ENCODE results near the gene SASH1.

The SASH1 gene

DNA sequence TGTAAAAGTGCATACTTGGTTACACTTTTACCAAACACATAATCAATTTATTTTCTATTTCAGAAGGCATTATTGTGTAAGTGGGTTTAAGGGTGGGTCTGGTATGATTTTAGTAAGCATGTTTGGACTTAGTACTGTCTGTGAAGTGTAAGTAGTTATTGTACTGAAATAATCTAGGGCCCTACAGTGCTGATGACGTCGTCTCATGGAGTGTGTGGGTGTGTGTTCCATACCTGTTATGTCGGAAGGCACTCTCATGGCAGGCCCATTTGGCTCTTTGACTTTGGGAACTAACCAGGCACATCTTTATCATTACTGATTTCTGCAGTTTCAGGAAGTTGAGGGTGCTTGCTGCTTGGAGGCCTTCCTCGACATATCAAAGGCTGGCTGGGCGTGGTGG, 155.1 kb downstream of the SASH1 start:
- Histone ChIP-seq H3K27ac (ENCODE audit: low read depth, low read length) (no peak overlapping the region), H3K4me2 (ENCODE audit: low read depth, low read length, poor library complexity, severe bottlenecking) (no peak overlapping the region), H2AFZ (ENCODE audit: low read depth, low read length, severe bottlenecking) (no peak overlapping the region), H3K36me3 (ENCODE audit: low read length) (no peaks in the 10 kb centered on the region), H3K9me3 (ENCODE audit: insufficient read depth, low read length) (no peaks in the 10 kb centered on the region), H3K27me3 (ENCODE audit: low read length) (no peaks in the 10 kb centered on the region), H3K9ac (ENCODE audit: low read length) (no peak overlapping the region), H3K9me2 (replicated peaks; ENCODE audit: insufficient read depth, low read length) (no peaks in the 10 kb centered on the region), H3K4me3 (ENCODE audit: insufficient read depth, low read length, poor library complexity, severe bottlenecking) (no peak overlapping the region), H4K20me1 (ENCODE audit: low read depth, low read length) (no peaks in the 10 kb centered on the region), H3F3A (ENCODE audit: insufficient read depth) (no peaks in the 10 kb centered on the region), H3K79me2 (ENCODE audit: insufficient read depth, low read length) (no peaks in the 10 kb centered on the region)
- TF ChIP-seq, protein P1, sequence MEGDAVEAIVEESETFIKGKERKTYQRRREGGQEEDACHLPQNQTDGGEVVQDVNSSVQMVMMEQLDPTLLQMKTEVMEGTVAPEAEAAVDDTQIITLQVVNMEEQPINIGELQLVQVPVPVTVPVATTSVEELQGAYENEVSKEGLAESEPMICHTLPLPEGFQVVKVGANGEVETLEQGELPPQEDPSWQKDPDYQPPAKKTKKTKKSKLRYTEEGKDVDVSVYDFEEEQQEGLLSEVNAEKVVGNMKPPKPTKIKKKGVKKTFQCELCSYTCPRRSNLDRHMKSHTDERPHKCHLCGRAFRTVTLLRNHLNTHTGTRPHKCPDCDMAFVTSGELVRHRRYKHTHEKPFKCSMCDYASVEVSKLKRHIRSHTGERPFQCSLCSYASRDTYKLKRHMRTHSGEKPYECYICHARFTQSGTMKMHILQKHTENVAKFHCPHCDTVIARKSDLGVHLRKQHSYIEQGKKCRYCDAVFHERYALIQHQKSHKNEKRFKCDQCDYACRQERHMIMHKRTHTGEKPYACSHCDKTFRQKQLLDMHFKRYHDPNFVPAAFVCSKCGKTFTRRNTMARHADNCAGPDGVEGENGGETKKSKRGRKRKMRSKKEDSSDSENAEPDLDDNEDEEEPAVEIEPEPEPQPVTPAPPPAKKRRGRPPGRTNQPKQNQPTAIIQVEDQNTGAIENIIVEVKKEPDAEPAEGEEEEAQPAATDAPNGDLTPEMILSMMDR (IDR thresholded peaks at IDR 0.05; ENCODE audit: insufficient read depth, low read length, poor library complexity, severe bottlenecking): no peak
- TF ChIP-seq EZH2phosphoT487 (conservative IDR thresholded peaks at IDR 0.05; ENCODE audit: low read length): no peak

DNA sequence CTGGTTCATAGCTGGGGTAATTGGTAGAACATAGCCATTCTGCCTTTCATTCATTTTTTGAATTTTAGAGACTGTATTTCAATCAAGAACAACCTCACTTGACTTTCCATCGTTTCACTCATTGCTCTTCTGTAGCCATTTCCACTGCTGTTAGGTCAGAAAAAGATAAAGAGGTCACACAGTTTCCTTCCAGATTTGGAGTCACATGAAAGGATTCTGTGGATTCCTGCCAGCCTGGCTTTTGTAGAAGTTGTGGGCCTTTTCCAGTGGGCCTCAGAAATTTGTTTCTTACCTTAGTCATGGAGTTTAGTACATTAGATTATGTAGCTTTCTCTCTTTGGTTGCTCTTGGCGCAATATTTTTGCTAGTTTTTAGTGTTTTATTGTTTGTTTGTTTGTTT, 157.8 kb downstream of the SASH1 start:
- Histone ChIP-seq H3K4me2 (ENCODE audit: low read depth, low read length, poor library complexity, severe bottlenecking) (no peak overlapping the region), H3K9me2 (replicated peaks; ENCODE audit: insufficient read depth, low read length) (no peaks in the 10 kb centered on the region), H3K36me3 (ENCODE audit: low read length) (no peaks in the 10 kb centered on the region), H3K4me3 (ENCODE audit: insufficient read depth, low read length, poor library complexity, severe bottlenecking) (no peak overlapping the region), H4K20me1 (ENCODE audit: low read depth, low read length) (no peaks in the 10 kb centered on the region), H2AFZ (ENCODE audit: low read depth, low read length, severe bottlenecking) (no peak overlapping the region), H3K9ac (ENCODE audit: low read length) (no peak overlapping the region), H3F3A (ENCODE audit: insufficient read depth) (no peaks in the 10 kb centered on the region), H3K79me2 (ENCODE audit: insufficient read depth, low read length) (no peaks in the 10 kb centered on the region), H3K9me3 (ENCODE audit: insufficient read depth, low read length) (no peaks in the 10 kb centered on the region), H3K27ac (ENCODE audit: low read depth, low read length) (no peak overlapping the region), H3K27me3 (ENCODE audit: low read length) (no peaks in the 10 kb centered on the region)
- TF ChIP-seq EZH2phosphoT487 (conservative IDR thresholded peaks at IDR 0.05; ENCODE audit: low read length): no peak
- TF ChIP-seq, protein P1 (IDR thresholded peaks at IDR 0.05; ENCODE audit: insufficient read depth, low read length, poor library complexity, severe bottlenecking): no peak

DNA sequence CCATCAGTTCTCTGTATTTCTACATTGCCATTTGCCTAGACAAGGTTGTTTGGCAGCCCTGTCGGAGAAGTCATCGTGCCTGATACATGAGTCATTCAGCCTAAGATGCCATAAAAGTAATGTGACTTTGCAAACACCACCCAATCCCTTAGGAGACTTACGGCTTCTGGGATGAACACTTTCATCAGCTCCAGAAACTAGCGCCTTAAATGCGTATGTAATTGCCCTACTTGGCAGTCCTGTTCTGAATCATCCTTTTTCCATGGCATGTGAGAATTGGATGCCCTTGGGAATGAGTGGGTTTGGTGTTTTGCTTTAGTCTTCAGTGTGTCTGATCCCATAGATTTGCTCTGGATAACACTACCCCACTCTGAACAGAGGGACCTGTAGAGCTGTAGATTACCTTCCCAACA, 158.5 kb downstream of the SASH1 start:
- no peak overlapping the region for H3K27ac ChIP-seq (ENCODE audit: low read depth, low read length)
- no peak overlapping the region for H2AFZ ChIP-seq (ENCODE audit: low read depth, low read length, severe bottlenecking)
- no peaks in the 10 kb centered on the region for H3K36me3 ChIP-seq (ENCODE audit: low read length)
- H3K79me2 ChIP-seq (ENCODE audit: insufficient read depth, low read length): no peaks in the 10 kb centered on the region
- no peaks in the 10 kb centered on the region for H4K20me1 ChIP-seq (ENCODE audit: low read depth, low read length)
- H3F3A ChIP-seq (ENCODE audit: insufficient read depth): no peaks in the 10 kb centered on the region
- H3K27me3 ChIP-seq (ENCODE audit: low read length): no peaks in the 10 kb centered on the region
- no peak overlapping the region for H3K4me2 ChIP-seq (ENCODE audit: low read depth, low read length, poor library complexity, severe bottlenecking)
- no peaks in the 10 kb centered on the region for H3K9me3 ChIP-seq (ENCODE audit: insufficient read depth, low read length)
- no peak overlapping the region for H3K9ac ChIP-seq (ENCODE audit: low read length)
- TF ChIP-seq EZH2phosphoT487 (conservative IDR thresholded peaks at IDR 0.05; ENCODE audit: low read length): no peak
- TF ChIP-seq, protein P1 (IDR thresholded peaks at IDR 0.05; ENCODE audit: insufficient read depth, low read length, poor library complexity, severe bottlenecking): no peak
- no peak overlapping the region for H3K4me3 ChIP-seq (ENCODE audit: insufficient read depth, low read length, poor library complexity, severe bottlenecking)
- no peaks in the 10 kb centered on the region for H3K9me2 ChIP-seq (replicated peaks; ENCODE audit: insufficient read depth, low read length)

All from SU-DHL-6 (cell line).